T-helper 17 cell (primary cell): Measurements from ENCODE around the gene AGRN. TPM values are rescaled to one million over a fixed set of nuclear protein-coding genes. Genes with fewer than 3 reads are reported as not detected.
A peak's percentile ranks its signal among the peaks of the same experiment; 100 is the strongest.

Source experiments
- ATAC-seq: fragments of 150-1000 bp; cut with Tn5 transposase; 2 replicates; pipeline ENCODE4 v1.10.0; 2021; ENCODE audit warnings: mild to moderate bottlenecking, moderate library complexity
- DNase-seq, 3 donors: peaks; one replicate each; pipeline versions ENCODE4 v3.0.0 to v3.0.0-alpha.2; 2020 to 2021
- H3K9me3 ChIP-seq: one replicate; pipeline ENCODE4 v1.7.0; 2013; ENCODE audit warnings: low read length, mild to moderate bottlenecking; ENCODE audit not compliant: control insufficient read depth, poor library complexity, severe bottlenecking
- H3K27ac Mint-ChIP-seq: one replicate; pipeline ENCODE4 v1.8.0; 2022; ENCODE audit warnings: mild to moderate bottlenecking, moderate library complexity, mixed read lengths
- H3K27me3 Mint-ChIP-seq: one replicate; pipeline ENCODE4 v1.8.0; 2022; ENCODE audit warnings: mixed read lengths
- H3K36me3 Mint-ChIP-seq: one replicate; pipeline ENCODE4 v1.8.0; 2022; ENCODE audit warnings: low read depth, mixed read lengths
- H3K4me1 Mint-ChIP-seq: one replicate; pipeline ENCODE4 v1.8.0; 2022; ENCODE audit warnings: mild to moderate bottlenecking, mixed read lengths
- H3K4me3 Mint-ChIP-seq: one replicate; pipeline ENCODE4 v1.8.0; 2022; ENCODE audit warnings: mild to moderate bottlenecking, moderate library complexity, mixed read lengths
- total RNA-seq, 4 donors: library from RNA in 2 of 4; stranded (reverse) in 2 of 4; gene quantifications; one replicate each; pipeline ENCODE4 v1.2.3 and lab custom pipeline; 2022 to 2026

AGRN gene
- total RNA-seq, 2 donors from 2014 or later = 1.2 to 1.4 TPM

DNA sequence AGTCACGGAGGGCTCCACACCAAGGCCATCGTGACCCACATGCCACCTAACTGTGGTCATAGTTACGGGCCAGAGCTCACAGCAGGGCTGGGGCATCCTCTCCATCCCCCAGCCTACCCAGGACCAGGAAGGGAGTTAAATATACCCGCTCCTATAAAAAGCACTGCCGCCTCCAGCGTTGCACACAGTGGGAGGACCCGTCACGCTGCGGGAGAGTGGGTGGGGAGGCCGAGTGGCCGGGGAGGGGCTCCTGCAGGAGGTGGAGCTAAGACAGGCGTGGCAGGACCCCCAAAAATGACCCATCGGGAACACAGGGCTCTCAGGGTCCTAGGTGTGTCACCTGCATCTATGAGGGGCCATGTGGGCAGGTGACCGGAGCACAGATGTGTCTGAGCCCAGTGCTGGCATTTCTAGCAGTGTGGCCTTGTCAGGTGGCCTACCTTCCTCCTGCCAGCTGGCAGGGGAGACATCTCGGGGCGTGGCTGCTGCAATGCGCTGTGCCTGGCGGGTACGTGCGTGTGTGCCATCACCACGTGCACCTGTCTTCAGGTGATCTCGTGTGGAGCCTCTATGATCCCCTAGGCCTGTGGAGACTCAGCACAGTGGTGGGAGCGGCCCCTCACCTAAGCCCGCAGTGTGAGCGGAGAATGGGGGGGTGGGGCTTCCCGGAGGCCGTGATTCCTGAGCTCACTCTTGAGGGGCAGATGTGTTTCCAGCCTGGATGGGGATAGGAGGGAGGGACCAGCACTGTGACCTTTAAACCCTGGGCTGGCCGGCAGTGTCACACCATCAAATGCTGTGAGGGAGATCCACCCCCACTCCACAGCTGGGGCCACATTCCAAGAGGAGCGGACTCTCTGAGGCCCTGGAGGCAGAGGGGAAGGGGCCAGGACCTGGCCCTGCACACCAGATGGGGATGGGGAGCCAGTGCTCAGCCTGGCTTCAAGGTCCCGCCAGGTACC lies 17.7 kb downstream of the AGRN start:
- DNase-seq = no peak
- no peak for ATAC-seq
- no peaks in the 10 kb centered on the region for H3K9me3 ChIP-seq
- H3K27ac Mint-ChIP-seq = no peak overlapping the region
- H3K36me3 Mint-ChIP-seq = no peaks in the 10 kb centered on the region
- H3K27me3 Mint-ChIP-seq = peaks cover 20% of the 10 kb centered on the region
- H3K4me1 Mint-ChIP-seq = peaks cover 14% of the 10 kb centered on the region
- H3K4me3 Mint-ChIP-seq = no peak overlapping the region

- Mint-ChIP-seq H3K4me3 (peak overlapping the region; percentile 52), H3K27ac (no peak overlapping the region)
- no peak for ATAC-seq
Measured at GRCh38 chr1:1038694-1039093, 18.8 kb downstream of the AGRN start.

DNA sequence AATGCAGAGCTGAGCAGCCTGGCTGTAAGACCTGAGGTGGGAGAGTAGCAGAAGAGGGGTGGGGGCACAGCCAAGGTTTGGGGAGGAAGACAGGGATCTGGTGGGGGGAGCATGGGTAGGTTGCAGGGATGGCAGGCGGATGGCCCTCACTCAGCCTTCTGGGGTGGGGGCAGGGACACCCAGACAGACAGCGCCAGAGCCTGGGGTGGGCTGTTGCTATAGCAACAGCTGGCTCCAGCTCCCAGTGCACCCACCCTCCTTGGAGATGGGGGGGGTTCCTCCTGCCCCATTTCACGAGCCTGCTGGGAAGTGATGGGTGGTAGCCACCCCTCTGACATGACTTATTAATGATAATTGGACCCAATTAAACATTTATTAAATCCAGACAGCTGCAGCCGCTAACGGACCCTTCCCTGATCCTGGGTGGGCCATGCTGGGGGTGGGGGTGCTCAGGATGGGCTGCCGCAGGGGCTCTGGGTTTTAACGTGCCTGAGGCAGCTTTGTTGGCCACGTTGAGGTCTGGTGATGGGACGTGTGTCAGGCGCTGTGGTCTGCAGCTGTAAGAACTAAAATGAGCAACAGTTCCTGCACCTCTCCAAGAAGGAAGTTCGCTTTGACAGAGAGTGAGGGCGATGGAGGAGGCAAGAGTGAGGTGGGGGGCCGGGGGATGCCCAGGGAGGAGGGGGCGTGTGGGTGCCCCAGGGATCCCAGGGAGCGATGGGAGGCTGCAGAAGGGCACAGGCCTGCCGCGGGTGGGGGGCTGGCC lies 19.4 kb downstream of the AGRN start:
- Mint-ChIP-seq H3K27ac (no peak overlapping the region), H3K4me1 (peaks cover 14% of the 10 kb centered on the region), H3K27me3 (peaks cover 20% of the 10 kb centered on the region), H3K4me3 (peak overlapping the region; percentile 87), H3K36me3 (no peaks in the 10 kb centered on the region)
- H3K9me3 ChIP-seq = no peaks in the 10 kb centered on the region
- DNase-seq = no peak
- no peak for ATAC-seq

More at GRCh38 chr1:1038694-1039093, 18.8 kb downstream of the AGRN start:
- Mint-ChIP-seq H3K36me3 (no peaks in the 10 kb centered on the region), H3K4me1 (peaks cover 14% of the 10 kb centered on the region), H3K27me3 (peaks cover 20% of the 10 kb centered on the region)
- no peak for DNase-seq
- H3K9me3 ChIP-seq = no peaks in the 10 kb centered on the region

DNA sequence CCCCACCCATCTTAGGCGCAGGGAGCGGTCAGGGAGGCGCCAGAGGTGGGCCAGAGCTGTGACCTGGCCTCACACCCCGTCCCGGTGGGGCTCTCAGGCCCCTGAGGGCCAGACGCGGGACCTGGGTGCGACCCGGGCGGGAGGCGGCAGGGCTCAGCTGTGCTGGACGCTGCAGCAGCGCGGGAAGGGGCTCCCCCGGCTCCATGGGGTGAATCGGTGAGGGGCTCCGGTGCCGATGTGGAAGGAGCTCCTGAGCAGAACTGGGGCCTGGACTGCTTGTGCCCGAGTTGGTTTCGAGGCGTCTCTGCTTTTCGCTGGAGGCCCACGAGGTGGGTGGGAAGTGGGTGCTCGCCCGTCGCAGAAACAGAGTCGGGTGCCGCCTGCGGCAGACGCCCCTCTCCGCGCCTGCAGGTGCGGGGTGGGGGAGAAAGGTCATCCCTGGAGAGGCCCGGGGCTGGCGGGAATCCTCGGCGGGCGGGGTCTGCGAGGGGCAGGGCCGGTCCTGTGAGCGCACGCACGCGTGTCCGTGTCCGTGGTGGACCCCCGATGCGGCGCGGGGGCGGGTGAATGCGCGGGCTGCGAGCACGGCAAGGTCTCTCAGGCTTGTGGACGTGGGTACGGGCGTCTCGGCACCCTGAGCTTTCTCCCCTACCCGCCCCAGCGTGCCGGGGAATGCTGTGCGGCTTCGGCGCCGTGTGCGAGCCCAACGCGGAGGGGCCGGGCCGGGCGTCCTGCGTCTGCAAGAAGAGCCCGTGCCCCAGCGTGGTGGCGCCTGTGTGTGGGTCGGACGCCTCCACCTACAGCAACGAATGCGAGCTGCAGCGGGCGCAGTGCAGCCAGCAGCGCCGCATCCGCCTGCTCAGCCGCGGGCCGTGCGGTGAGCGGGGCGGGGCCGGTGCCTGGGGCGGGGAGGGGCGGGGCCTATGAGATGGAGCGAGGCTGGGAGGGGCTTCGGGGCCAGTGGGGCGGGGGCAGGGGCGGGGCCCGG lies 20.4 kb downstream of the AGRN start:
- peak; percentile 66 to 82 (median 77) for DNase-seq
- H3K9me3 ChIP-seq = no peaks in the 10 kb centered on the region
- Mint-ChIP-seq H3K4me1 (peaks cover 14% of the 10 kb centered on the region), H3K27ac (no peak overlapping the region), H3K27me3 (peaks cover 20% of the 10 kb centered on the region), H3K4me3 (peak overlapping the region; percentile 87), H3K36me3 (no peaks in the 10 kb centered on the region)
- ATAC-seq = peak; percentile 95

DNA sequence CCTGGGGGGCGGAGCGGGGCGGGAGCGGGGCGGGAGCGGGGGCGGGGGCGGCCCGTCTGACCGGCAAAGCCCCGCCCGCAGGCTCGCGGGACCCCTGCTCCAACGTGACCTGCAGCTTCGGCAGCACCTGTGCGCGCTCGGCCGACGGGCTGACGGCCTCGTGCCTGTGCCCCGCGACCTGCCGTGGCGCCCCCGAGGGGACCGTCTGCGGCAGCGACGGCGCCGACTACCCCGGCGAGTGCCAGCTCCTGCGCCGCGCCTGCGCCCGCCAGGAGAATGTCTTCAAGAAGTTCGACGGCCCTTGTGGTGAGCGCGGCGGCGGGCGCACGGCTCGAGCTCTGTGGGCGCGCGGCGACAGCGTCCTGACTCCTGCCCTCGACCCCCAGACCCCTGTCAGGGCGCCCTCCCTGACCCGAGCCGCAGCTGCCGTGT lies 21.2 kb downstream of the AGRN start:
- Mint-ChIP-seq H3K27ac (no peak overlapping the region), H3K36me3 (no peaks in the 10 kb centered on the region), H3K4me1 (peaks cover 14% of the 10 kb centered on the region), H3K4me3 (no peak overlapping the region), H3K27me3 (peaks cover 15% of the 10 kb centered on the region)
- DNase-seq (no peak), ATAC-seq (peak; percentile 13)
- no peaks in the 10 kb centered on the region for H3K9me3 ChIP-seq

DNA sequence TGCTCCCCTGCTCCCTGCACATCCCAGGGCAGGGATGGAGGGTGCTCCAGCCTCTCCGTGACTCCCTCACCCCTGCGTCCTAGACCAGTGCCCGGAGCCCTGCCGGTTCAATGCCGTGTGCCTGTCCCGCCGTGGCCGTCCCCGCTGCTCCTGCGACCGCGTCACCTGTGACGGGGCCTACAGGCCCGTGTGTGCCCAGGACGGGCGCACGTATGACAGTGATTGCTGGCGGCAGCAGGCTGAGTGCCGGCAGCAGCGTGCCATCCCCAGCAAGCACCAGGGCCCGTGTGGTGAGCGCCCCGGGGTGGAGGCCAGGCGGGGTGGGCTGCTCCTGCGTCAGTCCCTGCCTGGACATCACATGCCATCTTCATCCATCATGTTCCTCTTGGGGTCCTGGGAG lies 22.0 kb downstream of the AGRN start:
- Mint-ChIP-seq H3K4me3 (peak overlapping the region; percentile 10), H3K4me1 (peaks cover 14% of the 10 kb centered on the region), H3K36me3 (no peaks in the 10 kb centered on the region), H3K27me3 (peaks cover 10% of the 10 kb centered on the region), H3K27ac (no peak overlapping the region)
- ATAC-seq = no peak
- H3K9me3 ChIP-seq = no peaks in the 10 kb centered on the region
- DNase-seq = no peak

- H3K27ac Mint-ChIP-seq = no peak overlapping the region
- H3K27me3 Mint-ChIP-seq = peaks cover 10% of the 10 kb centered on the region
- DNase-seq = no peak
- H3K36me3 Mint-ChIP-seq = no peaks in the 10 kb centered on the region
- H3K9me3 ChIP-seq = no peaks in the 10 kb centered on the region
- no peak for ATAC-seq
- peaks cover 14% of the 10 kb centered on the region for H3K4me1 Mint-ChIP-seq
- H3K4me3 Mint-ChIP-seq = no peak overlapping the region
Measured at GRCh38 chr1:1042835-1043234, 22.9 kb downstream of the AGRN start.

DNA sequence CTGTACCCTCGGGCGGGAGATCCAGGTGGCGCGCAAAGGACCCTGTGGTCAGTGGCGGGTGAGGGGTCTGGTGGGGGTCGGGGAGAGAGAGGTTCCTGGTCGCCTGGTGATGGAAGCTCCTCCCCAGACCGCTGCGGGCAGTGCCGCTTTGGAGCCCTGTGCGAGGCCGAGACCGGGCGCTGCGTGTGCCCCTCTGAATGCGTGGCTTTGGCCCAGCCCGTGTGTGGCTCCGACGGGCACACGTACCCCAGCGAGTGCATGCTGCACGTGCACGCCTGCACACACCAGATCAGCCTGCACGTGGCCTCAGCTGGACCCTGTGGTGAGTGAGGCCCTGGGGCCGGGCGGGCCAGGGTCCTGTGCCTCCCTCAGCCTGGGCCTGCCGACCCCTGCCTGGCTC lies 23.5 kb downstream of the AGRN start:
- no peaks in the 10 kb centered on the region for H3K9me3 ChIP-seq
- H3K36me3 Mint-ChIP-seq = no peaks in the 10 kb centered on the region
- no peak overlapping the region for H3K4me3 Mint-ChIP-seq
- no peak overlapping the region for H3K27ac Mint-ChIP-seq
- H3K27me3 Mint-ChIP-seq = peaks cover 9% of the 10 kb centered on the region
- ATAC-seq (no peak), DNase-seq (no peak)
- peaks cover 12% of the 10 kb centered on the region for H3K4me1 Mint-ChIP-seq

- Mint-ChIP-seq H3K27me3 (peaks cover 4% of the 10 kb centered on the region), H3K27ac (no peak overlapping the region), H3K36me3 (no peaks in the 10 kb centered on the region), H3K4me1 (peaks cover 9% of the 10 kb centered on the region), H3K4me3 (no peak overlapping the region)
- DNase-seq = no peak
- no peak for ATAC-seq
- no peaks in the 10 kb centered on the region for H3K9me3 ChIP-seq
Measured at GRCh38 chr1:1043921-1044320, 24.0 kb downstream of the AGRN start.

GRCh38 chr1:1044455-1045078 lies 24.6 kb downstream of the AGRN start:
- H3K27ac Mint-ChIP-seq = no peak overlapping the region
- no peaks in the 10 kb centered on the region for H3K36me3 Mint-ChIP-seq
- no peaks in the 10 kb centered on the region for H3K9me3 ChIP-seq
- DNase-seq = no peak
- ATAC-seq = no peak
- peaks cover 5% of the 10 kb centered on the region for H3K4me1 Mint-ChIP-seq
- no peaks in the 10 kb centered on the region for H3K27me3 Mint-ChIP-seq
- no peak overlapping the region for H3K4me3 Mint-ChIP-seq

DNA sequence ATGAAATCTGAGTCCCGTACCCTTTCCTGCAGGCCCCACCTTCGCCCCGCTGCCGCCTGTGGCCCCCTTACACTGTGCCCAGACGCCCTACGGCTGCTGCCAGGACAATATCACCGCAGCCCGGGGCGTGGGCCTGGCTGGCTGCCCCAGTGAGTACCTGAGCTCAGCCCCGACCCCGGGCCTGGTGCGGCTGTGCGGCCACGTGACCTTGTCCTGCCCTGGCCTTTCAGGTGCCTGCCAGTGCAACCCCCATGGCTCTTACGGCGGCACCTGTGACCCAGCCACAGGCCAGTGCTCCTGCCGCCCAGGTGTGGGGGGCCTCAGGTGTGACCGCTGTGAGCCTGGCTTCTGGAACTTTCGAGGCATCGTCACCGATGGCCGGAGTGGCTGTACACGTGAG lies 25.2 kb downstream of the AGRN start:
- no peaks in the 10 kb centered on the region for H3K9me3 ChIP-seq
- Mint-ChIP-seq H3K4me3 (no peak overlapping the region), H3K27me3 (no peaks in the 10 kb centered on the region), H3K27ac (no peak overlapping the region), H3K36me3 (no peaks in the 10 kb centered on the region), H3K4me1 (peaks cover 1% of the 10 kb centered on the region)
- no peak for ATAC-seq
- no peak for DNase-seq

GRCh38 chr1:1046243-1046642 lies 26.3 kb downstream of the AGRN start:
- Mint-ChIP-seq H3K27ac (no peak overlapping the region), H3K4me3 (no peak overlapping the region), H3K4me1 (no peaks in the 10 kb centered on the region), H3K27me3 (no peaks in the 10 kb centered on the region), H3K36me3 (no peaks in the 10 kb centered on the region)
- H3K9me3 ChIP-seq = no peaks in the 10 kb centered on the region
- DNase-seq (no peak), ATAC-seq (no peak)
